GM20000 (cell line): ENCODE measurements around the gene SLC9A2.

Experiments
- DNase-seq: peaks from one replicate; pipeline ENCODE4 v3.0.0; 2012; ENCODE audit warnings: low spot score
- TF ChIP-seq, protein P1 (sequence below): IDR thresholded peaks from 2 replicates; pipeline ENCODE4 v1.5.1; 2012; ENCODE audit warnings: mild to moderate bottlenecking, control low read depth; ENCODE audit errors: extremely low read depth, missing control alignments

Gene SLC9A2

DNA sequence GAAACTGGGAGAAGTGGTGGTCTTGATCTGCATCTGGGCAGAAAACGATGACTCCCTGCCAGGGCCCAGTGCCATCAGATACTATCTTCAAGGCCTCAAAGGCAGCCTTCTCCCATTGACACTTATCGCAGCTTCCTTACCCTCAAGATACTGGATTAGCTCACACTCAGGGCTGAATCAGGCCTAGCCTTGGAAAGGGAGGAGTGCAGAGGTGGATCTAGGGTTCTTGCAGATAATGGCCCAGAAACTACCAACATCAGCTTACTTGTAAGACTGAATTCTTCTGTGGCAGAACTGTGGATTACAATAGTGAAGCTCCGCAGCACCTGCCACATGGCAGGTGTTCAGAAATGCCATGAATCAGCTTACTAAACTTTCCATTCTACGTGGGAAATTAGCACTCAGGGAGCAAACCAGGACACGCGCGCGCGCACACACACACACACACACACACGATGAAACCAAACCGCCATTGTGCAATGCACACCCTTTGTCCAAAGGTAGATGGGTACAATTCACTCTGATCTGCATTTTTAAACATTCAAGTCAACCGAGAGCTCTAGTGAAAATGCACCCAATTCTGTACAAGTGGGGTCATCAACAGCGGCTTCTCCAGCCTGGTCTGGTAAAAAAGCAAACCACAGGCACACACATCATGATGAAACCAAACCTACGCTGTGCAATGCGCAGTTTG, 116.2 kb downstream of the SLC9A2 start:
- TF ChIP-seq, protein P1, sequence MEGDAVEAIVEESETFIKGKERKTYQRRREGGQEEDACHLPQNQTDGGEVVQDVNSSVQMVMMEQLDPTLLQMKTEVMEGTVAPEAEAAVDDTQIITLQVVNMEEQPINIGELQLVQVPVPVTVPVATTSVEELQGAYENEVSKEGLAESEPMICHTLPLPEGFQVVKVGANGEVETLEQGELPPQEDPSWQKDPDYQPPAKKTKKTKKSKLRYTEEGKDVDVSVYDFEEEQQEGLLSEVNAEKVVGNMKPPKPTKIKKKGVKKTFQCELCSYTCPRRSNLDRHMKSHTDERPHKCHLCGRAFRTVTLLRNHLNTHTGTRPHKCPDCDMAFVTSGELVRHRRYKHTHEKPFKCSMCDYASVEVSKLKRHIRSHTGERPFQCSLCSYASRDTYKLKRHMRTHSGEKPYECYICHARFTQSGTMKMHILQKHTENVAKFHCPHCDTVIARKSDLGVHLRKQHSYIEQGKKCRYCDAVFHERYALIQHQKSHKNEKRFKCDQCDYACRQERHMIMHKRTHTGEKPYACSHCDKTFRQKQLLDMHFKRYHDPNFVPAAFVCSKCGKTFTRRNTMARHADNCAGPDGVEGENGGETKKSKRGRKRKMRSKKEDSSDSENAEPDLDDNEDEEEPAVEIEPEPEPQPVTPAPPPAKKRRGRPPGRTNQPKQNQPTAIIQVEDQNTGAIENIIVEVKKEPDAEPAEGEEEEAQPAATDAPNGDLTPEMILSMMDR, result no peak
- DNase-seq, result no peak

DNA sequence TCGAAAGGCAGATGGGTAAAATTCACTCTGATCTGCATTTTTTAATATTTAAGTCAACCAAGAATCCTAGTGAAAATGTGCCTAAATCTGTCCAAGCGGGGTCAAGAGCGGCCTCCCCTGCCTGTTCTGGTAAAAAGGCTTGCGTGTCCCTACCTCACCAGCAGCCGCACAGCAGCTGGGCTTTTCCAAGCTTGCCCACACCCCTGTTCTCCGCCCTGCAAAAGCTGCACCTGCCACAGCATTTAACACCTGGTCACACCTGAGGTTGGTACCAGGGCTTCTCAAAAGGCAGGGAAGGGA, 116.7 kb downstream of the SLC9A2 start:
- TF ChIP-seq, protein P1, result no peak
- no peak for DNase-seq

DNA sequence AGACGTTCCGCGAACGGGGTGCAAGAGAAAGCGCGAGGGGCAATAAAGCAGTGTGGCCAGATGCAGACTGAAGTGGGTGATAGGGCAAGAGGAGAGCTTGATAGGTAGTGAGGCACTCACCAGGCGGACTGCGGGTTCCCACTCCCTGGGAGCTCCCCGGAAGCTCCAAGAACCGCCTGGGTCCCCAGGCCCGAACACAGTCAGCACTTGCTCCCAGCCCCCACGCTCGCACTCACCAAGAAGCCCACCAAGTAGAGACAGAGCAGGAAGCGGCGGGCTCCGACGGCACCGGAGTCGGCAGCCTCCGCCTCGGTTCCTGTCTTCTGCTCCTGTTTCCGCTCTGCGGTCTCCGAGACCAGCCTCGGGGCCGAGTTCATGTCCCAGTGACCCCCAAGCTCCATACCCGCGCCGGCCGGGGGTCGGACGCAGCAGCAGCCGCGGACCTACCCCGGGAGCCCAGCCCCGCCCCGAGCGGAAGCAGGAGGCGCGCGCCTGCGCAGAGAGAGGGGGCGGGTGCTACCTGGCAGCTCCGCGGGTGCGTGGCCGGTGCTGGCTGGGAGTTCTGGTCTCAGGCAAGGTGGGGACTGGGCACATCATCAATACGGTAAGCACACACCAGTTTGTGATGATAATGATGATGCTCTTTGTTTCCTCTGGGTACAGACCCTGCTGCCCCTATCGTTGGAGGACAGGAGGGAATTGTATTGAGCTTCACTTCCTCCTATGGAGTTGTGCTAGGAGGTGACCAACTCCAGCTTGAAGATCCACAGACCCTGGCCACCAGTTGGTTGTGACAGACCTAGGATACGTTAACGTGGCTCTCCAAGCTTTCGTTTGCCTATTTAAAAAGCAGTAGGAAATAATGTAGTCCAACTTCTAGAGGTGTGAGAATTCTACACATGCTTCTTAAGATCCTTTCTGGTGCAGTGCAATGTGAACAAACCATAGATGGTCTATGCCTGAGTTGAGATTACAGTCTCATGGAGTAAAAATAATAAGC, 117.4 kb downstream of the SLC9A2 start:
- TF ChIP-seq, protein P1, result no peak
- peak; percentile 91 for DNase-seq

DNA sequence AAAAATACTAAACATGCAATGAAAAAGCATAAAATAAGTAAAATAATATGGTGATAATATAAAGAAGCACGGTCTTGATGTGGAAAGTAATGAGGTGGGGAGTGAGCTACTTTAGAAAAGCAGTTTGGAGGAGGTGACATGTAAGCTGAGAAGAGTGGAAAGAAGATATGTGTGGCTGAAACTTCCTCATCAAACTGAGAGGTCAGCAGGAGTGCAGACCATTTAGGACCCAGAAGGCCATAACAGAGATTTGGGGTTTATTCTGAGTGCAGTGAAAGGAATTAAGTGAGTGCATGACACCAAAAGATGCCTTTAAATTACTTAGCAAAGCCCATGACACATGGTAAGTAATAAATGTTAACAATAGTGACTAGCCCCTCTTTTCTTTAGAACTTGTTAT, 118.1 kb downstream of the SLC9A2 start:
- TF ChIP-seq, protein P1, result no peak
- DNase-seq, result peak; percentile 61

DNA sequence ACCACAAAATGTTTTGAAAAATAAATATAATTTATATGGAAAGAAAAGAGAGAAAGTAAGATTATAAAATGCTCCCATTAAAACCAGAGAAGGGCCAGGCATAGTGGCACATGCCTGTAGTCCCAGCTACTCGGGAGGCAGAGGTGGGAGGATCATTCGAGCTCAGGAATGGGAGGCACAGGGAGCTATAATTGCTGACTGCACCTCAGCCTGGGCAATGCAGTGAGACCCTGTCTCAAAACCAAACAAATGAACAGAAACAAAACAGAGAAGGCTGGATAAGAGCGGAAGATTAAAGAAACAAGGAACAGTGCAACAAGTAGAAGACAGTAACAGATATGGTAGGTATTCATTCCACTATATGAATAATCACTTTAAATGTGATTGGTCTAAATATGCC, 123.9 kb downstream of the SLC9A2 start:
- DNase-seq, result no peak
- TF ChIP-seq, protein P1, result no peak

DNA sequence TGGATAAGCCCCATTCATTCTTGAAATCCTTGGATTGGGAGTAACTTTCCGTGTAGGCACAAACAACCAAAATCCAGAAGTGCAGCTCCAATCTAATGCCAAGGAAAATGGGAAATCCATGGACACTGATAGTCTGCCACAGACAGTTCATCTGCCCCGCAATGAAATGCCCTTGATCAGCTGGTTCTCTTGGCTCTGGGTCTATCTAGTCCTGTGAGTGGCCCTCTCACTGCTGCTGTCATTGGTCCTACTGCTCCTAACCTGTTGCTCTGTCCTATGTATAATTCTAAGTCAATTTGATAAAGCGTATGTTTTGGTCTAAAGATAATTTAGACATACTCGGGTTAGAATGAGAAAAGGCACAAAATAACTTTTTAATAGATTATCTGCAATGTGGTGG, 128.8 kb downstream of the SLC9A2 start:
- no peak for DNase-seq
- TF ChIP-seq, protein P1, result no peak

DNA sequence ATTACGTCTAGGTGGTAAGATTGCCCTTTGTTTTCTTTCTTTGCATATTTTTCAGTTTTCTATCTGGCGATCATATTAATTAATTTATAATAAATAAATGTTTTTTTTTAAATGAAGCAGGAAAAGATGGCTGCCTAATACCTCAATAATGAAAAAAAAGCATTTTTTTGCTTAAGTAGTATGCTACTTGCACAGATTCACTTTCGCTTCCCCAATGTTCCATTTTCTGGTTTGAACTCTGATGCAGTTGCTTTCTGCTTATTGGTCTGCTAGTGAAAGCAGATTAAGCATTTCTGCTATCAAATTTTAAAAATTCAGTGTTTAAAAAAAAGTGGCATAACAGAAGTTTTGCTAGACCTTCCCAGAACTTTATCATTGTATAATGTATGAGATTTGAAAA, 130.6 kb downstream of the SLC9A2 start:
- peak; percentile 20 for DNase-seq
- TF ChIP-seq, protein P1, result no peak
